ENCODE data around the gene CDK5R2.

GRCh38 chr2:218999021-218999880 lies 39.8 kb downstream of the CDK5R2 start:
- no peak for TF ChIP-seq POLR2A (IDR thresholded peaks at IDR 0.05; ENCODE audit: borderline replicate concordance, extremely low read depth, insufficient read depth, insufficient read length)
- no peak for TF ChIP-seq POLR2AphosphoS5 (IDR thresholded peaks at IDR 0.05; ENCODE audit: low read depth, low read length)
- TF ChIP-seq CTCF (IDR thresholded peaks at IDR 0.05 in 2 of 3, conservative IDR thresholded peaks at IDR 0.05 in 1 of 3; ENCODE audit: borderline replicate concordance in 1 of 3, insufficient read depth in 1 of 3, low read depth in 2 of 3, low read length in 2 of 3), result no peak
- no peak for TF ChIP-seq MAX (IDR thresholded peaks at IDR 0.05)
- no peak for TF ChIP-seq ZNF274 (IDR thresholded peaks at IDR 0.05; ENCODE audit: low read depth, low read length)
- no peak for TF ChIP-seq SP1 (IDR thresholded peaks at IDR 0.05; ENCODE audit: low read depth)
- TF ChIP-seq CEBPB (IDR thresholded peaks at IDR 0.05; ENCODE audit: low read depth), result no peak

All from HCT116 (cell line).